ENCODE data around the gene MYD88.

MYD88 gene

GRCh38 chr3:38136393-38136776, 2.1 kb upstream of the MYD88 start:
- H3K4me3 ChIP-seq: peak overlapping the region; percentile 95
- H3K27me3 ChIP-seq: no peaks in the 10 kb centered on the region
- H3K9ac ChIP-seq: peak overlapping the region; percentile 91
- no peak for TF ChIP-seq Cebpa-rat (IDR thresholded peaks at IDR 0.05)
- peak overlapping the region; percentile 82 for H3K27ac ChIP-seq
- peaks cover 50% of the 10 kb centered on the region for H3K36me3 ChIP-seq
- H4K20me1 ChIP-seq: peaks cover 75% of the 10 kb centered on the region
- peaks cover 55% of the 10 kb centered on the region for H3K4me1 ChIP-seq
- peak overlapping the region; percentile 97 for H3K4me2 ChIP-seq
- no peaks in the 10 kb centered on the region for H3K9me3 ChIP-seq

GRCh38 chr3:38136777-38137614, 1.5 kb upstream of the MYD88 start, which contains the start of gene ACAA1:
ACAA1 (minus strand) TSS chr3:38137127; CDS start chr3:38137035, 92 bp downstream.
- Histone ChIP-seq H3K9ac (peak within 1 kb of the TSS; percentile 97), H3K27ac (peak within 1 kb of the TSS; percentile 94)

GRCh38 chr3:38137615-38138348, 679 bp upstream of the MYD88 start:
- no peaks in the 10 kb centered on the region for H3K9me3 ChIP-seq
- TF ChIP-seq Cebpa-rat (IDR thresholded peaks at IDR 0.05): no peak

More at GRCh38 chr3:38136777-38137614, 1.5 kb upstream of the MYD88 start, which contains the start of gene ACAA1:
- Histone ChIP-seq H4K20me1 (peaks cover 75% of the 10 kb centered on the region), H3K9me3 (no peaks in the 10 kb centered on the region), H3K27me3 (no peaks in the 10 kb centered on the region), H3K36me3 (peaks cover 50% of the 10 kb centered on the region), H3K4me2 (peak within 1 kb of the TSS; percentile 97), H3K4me1 (peaks cover 61% of the 10 kb centered on the region), H3K4me3 (peak within 1 kb of the TSS; percentile 95)
- TF ChIP-seq Cebpa-rat (IDR thresholded peaks at IDR 0.05): no peak

GRCh38 chr3:38139191-38139590, 730 bp downstream of the MYD88 start:
- Histone ChIP-seq H3K9ac (peak overlapping the region; percentile 97), H3K4me2 (peak overlapping the region; percentile 92), H3K27ac (peak overlapping the region; percentile 94), H3K27me3 (no peaks in the 10 kb centered on the region), H3K36me3 (peaks cover 35% of the 10 kb centered on the region), H3K4me3 (peak overlapping the region; percentile 95), H4K20me1 (peaks cover 59% of the 10 kb centered on the region), H3K4me1 (peaks cover 75% of the 10 kb centered on the region), H3K9me3 (no peaks in the 10 kb centered on the region)
- TF ChIP-seq Cebpa-rat (IDR thresholded peaks at IDR 0.05): no peak

More at GRCh38 chr3:38137615-38138348, 679 bp upstream of the MYD88 start:
- peak overlapping the region; percentile 94 for H3K27ac ChIP-seq
- H3K4me1 ChIP-seq: peaks cover 65% of the 10 kb centered on the region
- peak overlapping the region; percentile 92 for H3K4me2 ChIP-seq
- H3K9ac ChIP-seq: peak overlapping the region; percentile 97
- no peaks in the 10 kb centered on the region for H3K27me3 ChIP-seq
- H3K4me3 ChIP-seq: peak overlapping the region; percentile 95
- H4K20me1 ChIP-seq: peaks cover 73% of the 10 kb centered on the region
- H3K36me3 ChIP-seq: peaks cover 49% of the 10 kb centered on the region

- H4K20me1 ChIP-seq: peaks cover 55% of the 10 kb centered on the region
- no peak for TF ChIP-seq Cebpa-rat (IDR thresholded peaks at IDR 0.05)
- no peaks in the 10 kb centered on the region for H3K27me3 ChIP-seq
- H3K4me1 ChIP-seq: peaks cover 76% of the 10 kb centered on the region
- peak overlapping the region; percentile 95 for H3K4me3 ChIP-seq
- H3K27ac ChIP-seq: peak overlapping the region; percentile 94
- peaks cover 31% of the 10 kb centered on the region for H3K36me3 ChIP-seq
- H3K9ac ChIP-seq: peak overlapping the region; percentile 97
- H3K4me2 ChIP-seq: peak overlapping the region; percentile 92
- no peaks in the 10 kb centered on the region for H3K9me3 ChIP-seq
Measured at GRCh38 chr3:38139652-38140051, 1.2 kb downstream of the MYD88 start.

- Histone ChIP-seq H3K9ac (peak overlapping the region; percentile 97), H3K9me3 (peaks cover 7% of the 10 kb centered on the region), H3K27me3 (no peaks in the 10 kb centered on the region), H3K4me3 (peak overlapping the region; percentile 95), H3K4me1 (peaks cover 67% of the 10 kb centered on the region), H3K36me3 (peaks cover 25% of the 10 kb centered on the region), H4K20me1 (peaks cover 46% of the 10 kb centered on the region), H3K27ac (no peak overlapping the region), H3K4me2 (peak overlapping the region; percentile 92)
- no peak for TF ChIP-seq Cebpa-rat (IDR thresholded peaks at IDR 0.05)
Measured at GRCh38 chr3:38140326-38141172, 2.1 kb downstream of the MYD88 start.

GRCh38 chr3:38141173-38141951, 2.9 kb downstream of the MYD88 start:
- TF ChIP-seq Cebpa-rat (IDR thresholded peaks at IDR 0.05): no peak
- peak overlapping the region; percentile 92; the same call in 1 of the 2 replicates for H3K4me2 ChIP-seq
- no peaks in the 10 kb centered on the region for H3K27me3 ChIP-seq

GRCh38 chr3:38141952-38142273, 3.5 kb downstream of the MYD88 start:
- Histone ChIP-seq H3K9ac (no peak overlapping the region), H3K36me3 (peaks cover 25% of the 10 kb centered on the region), H3K4me2 (0 out of 2 replicates have a peak overlapping the region, but pooled peaks have one; percentile 11), H3K27me3 (no peaks in the 10 kb centered on the region), H3K4me1 (peaks cover 63% of the 10 kb centered on the region), H3K4me3 (no peak overlapping the region), H3K9me3 (peaks cover 20% of the 10 kb centered on the region), H4K20me1 (peaks cover 33% of the 10 kb centered on the region), H3K27ac (no peak overlapping the region)
- TF ChIP-seq Cebpa-rat (IDR thresholded peaks at IDR 0.05): no peak

More at GRCh38 chr3:38141173-38141951, 2.9 kb downstream of the MYD88 start:
- Histone ChIP-seq H3K9ac (no peak overlapping the region), H3K4me3 (no peak overlapping the region), H3K9me3 (peaks cover 15% of the 10 kb centered on the region), H3K36me3 (peaks cover 25% of the 10 kb centered on the region), H3K4me1 (peaks cover 63% of the 10 kb centered on the region), H4K20me1 (peaks cover 38% of the 10 kb centered on the region), H3K27ac (no peak overlapping the region)

Measured in BLaER1 (cell line).